Tibial nerve (tissue), 4 donors: Measurements from ENCODE around the gene GBA2. TPM values are rescaled to one million over a fixed set of nuclear protein-coding genes. Genes with fewer than 3 reads are reported as not detected.

Experiments used
- DNase-seq, 2 donors: peaks; one replicate each; pipeline ENCODE4 v3.0.0-alpha.2; 2019; ENCODE audit warnings: low spot score in 2 of 2
- H3K27ac ChIP-seq, 4 donors: fragments of 200-600 bp; sonication (generic) in 3 of 4; one replicate each; pipeline ENCODE4 v1.5.1; 2017 to 2019; ENCODE audit warnings: mild to moderate bottlenecking in 1 of 4
- H3K27me3 ChIP-seq, 2 donors: fragments of 200-600 bp; sonication (generic) in 1 of 2; one replicate each; pipeline versions ENCODE4 v1.5.1 to v1.6.0; 2017 to 2019
- H3K36me3 ChIP-seq, 3 donors: fragments of 200-600 bp; sonication (generic); one replicate each; pipeline ENCODE4 v1.5.1; 2018 to 2019
- H3K4me1 ChIP-seq, 4 donors: fragments of 200-600 bp; sonication (generic) in 3 of 4; one replicate each; pipeline ENCODE4 v1.5.1; 2017 to 2019
- H3K4me3 ChIP-seq, 4 donors: fragments of 200-600 bp; sonication (generic) in 3 of 4; one replicate each; pipeline ENCODE4 v1.5.1; 2017 to 2019; ENCODE audit warnings: mild to moderate bottlenecking in 1 of 4, moderate library complexity in 1 of 4
- H3K9me3 ChIP-seq, 4 donors: fragments of 200-600 bp; sonication (generic) in 3 of 4; one replicate each; pipeline ENCODE4 v1.5.1; 2017 to 2019
- EP300 ChIP-seq, 2 donors: sonication (generic); formaldehyde crosslinking; IDR thresholded peaks; one replicate each; pipeline ENCODE4 v1.6.1; 2017; ENCODE audit warnings: antibody characterized with exemption in 2 of 2, mild to moderate bottlenecking in 1 of 2
- POLR2A ChIP-seq, 2 donors: fragments of 450-650 bp; IDR thresholded peaks; one replicate each; pipeline ENCODE4 v1.6.1; 2017; ENCODE audit warnings: antibody characterized with exemption in 2 of 2, mild to moderate bottlenecking in 2 of 2, moderate library complexity in 2 of 2
- WGBS, 2 donors: methylation state at CpG; one replicate each; pipeline ENCODE4 v1.1.5; 2018; 5-methylcytosine and 5-hydroxymethylcytosine counted together
- total RNA-seq, 4 donors: library from RNA; depleted of rRNA; stranded (reverse); fragments of >200 nt; gene quantifications; one replicate each; pipeline ENCODE4 v1.1.0, GENCODE V29; 2016
- TF ChIP-seq, protein P1 (sequence below), 5 experiments: fragments of 200-600 bp in 3 of 5; fragments of 450-650 bp in 2 of 5; sonication (generic) in 3 of 5; IDR thresholded peaks; one replicate each; pipeline ENCODE4 v1.5.1; 2016 to 2019; ENCODE audit warnings: antibody characterized with exemption in 5 of 5, mild to moderate bottlenecking in 3 of 5, moderate library complexity in 2 of 5

GBA2 gene
- total RNA-seq = 10 to 100 TPM; 63.8 to 92.1 (median 66.1) TPM

DNA sequence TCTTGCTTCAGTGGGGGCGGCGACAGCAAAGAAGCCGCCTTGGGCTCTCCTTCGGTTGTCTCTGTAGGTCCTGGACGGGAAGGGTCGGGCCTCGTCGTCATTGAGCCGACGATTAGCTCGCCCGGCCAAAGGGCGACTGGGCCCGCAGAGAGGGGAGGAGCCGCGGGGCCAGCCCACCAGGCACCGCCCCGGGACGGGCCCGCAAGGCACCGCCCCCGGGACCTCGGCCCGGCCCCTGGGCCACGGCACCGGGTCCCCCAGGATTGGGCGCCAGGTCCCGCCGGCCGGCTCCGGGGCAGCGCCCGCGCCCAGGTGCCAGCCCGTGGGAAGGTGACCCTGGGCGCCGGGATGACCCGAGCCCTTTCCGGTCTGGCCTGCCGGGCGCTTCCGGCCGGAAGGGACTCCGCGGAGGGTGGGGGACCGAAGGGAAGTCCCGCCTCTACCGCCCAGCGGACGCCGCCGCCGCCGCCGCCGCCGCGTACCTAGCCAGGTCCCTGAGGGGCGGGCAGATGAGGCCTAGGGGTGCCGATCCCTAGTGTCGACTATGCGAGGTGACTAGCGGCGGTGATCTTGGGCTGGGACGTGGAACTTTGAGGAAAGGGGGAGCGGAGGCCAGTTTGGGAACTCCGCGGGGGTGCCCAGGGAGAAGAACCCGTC is at the start of gene GBA2, which contains the start of gene RGP1:
Gene GBA2 (minus strand): TSS at position 371 of the 657 bp plus-strand sequence. CDS start 524 bp downstream, outside the sequence.
Gene RGP1 (plus strand): TSS at position 430 of the 657 bp plus-strand sequence. CDS start 469 bp downstream, outside the sequence.
- no peaks in the 10 kb centered on the region for H3K27me3 ChIP-seq
- no peaks in the 10 kb centered on the region for H3K9me3 ChIP-seq
- peak within 1 kb of the TSS; percentile 73 to 97 (median 90) for H3K4me3 ChIP-seq
- WGBS, 2 donors = 0% methylated on average over 4 to 49 of the region's 69 CpGs
- TF ChIP-seq POLR2A (IDR thresholded peaks at IDR 0.05) = peak in 1 of 2 donors; percentile 58
- TF ChIP-seq, protein P1, sequence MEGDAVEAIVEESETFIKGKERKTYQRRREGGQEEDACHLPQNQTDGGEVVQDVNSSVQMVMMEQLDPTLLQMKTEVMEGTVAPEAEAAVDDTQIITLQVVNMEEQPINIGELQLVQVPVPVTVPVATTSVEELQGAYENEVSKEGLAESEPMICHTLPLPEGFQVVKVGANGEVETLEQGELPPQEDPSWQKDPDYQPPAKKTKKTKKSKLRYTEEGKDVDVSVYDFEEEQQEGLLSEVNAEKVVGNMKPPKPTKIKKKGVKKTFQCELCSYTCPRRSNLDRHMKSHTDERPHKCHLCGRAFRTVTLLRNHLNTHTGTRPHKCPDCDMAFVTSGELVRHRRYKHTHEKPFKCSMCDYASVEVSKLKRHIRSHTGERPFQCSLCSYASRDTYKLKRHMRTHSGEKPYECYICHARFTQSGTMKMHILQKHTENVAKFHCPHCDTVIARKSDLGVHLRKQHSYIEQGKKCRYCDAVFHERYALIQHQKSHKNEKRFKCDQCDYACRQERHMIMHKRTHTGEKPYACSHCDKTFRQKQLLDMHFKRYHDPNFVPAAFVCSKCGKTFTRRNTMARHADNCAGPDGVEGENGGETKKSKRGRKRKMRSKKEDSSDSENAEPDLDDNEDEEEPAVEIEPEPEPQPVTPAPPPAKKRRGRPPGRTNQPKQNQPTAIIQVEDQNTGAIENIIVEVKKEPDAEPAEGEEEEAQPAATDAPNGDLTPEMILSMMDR (IDR thresholded peaks at IDR 0.05) = peak in 2 of 5 experiments; percentile 17 to 24
- peak; percentile 32 to 67 for TF ChIP-seq EP300 (IDR thresholded peaks at IDR 0.05)
- H3K36me3 ChIP-seq = peaks cover 0 to 46% (median 37%) of the 10 kb centered on the region in 3 donors
- peak within 1 kb of the TSS; percentile 77 to 94 (median 94) for H3K27ac ChIP-seq
- peak; percentile 48 to 51 for DNase-seq
- peaks cover 0 to 48% (median 36%) of the 10 kb centered on the region in 4 donors for H3K4me1 ChIP-seq

DNA sequence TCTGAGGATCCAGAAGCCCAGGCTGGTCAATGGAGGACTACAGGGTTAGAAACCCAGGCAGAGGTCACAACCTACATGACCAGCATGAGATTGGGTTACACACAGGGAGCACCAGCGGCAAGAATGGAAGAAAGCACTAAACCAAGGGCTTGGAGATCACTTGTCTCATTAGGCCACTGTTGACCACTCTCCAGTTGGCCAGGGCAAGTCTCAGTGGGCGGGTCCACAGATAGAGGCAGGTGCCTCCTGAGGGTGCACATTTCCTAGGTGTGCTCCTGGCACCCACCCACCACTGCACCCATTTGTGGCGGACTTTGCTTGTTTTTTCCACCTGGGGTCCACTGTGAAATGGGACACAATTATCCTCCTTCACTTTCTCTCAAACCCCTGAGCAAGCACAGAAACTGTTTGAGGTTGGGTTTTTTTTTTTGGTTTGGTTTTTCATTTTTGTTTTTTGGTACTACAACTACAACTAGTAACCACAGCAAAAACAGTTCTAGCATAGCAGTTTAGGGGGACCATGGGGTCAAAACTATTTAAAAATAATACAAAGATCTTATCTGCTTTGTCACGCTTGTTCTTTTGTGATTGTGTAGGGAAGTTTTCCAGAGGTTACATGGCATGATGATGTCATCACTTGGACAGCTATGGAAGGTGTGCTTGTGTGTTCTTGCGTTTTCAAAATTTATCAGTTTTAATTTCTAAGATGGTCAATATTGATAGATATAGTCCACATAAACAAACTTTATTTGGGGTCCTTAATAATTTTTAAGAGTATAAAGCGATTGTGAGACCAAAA is 48.5 kb upstream of the GBA2 start:
- no peaks in the 10 kb centered on the region for H3K9me3 ChIP-seq
- peaks cover 0 to 34% (median 0%) of the 10 kb centered on the region in 3 donors for H3K36me3 ChIP-seq
- no peak overlapping the region for H3K27ac ChIP-seq
- H3K27me3 ChIP-seq = no peaks in the 10 kb centered on the region
- 82 to 86% methylated on average over 6 of the region's 6 CpGs for WGBS, 2 donors
- H3K4me3 ChIP-seq = no peak overlapping the region
- peaks cover 0 to 30% (median 14%) of the 10 kb centered on the region in 4 donors for H3K4me1 ChIP-seq
- TF ChIP-seq, protein P1 (IDR thresholded peaks at IDR 0.05) = no peak
- TF ChIP-seq POLR2A (IDR thresholded peaks at IDR 0.05) (no peak), EP300 (IDR thresholded peaks at IDR 0.05) (no peak)
- no peak for DNase-seq

DNA sequence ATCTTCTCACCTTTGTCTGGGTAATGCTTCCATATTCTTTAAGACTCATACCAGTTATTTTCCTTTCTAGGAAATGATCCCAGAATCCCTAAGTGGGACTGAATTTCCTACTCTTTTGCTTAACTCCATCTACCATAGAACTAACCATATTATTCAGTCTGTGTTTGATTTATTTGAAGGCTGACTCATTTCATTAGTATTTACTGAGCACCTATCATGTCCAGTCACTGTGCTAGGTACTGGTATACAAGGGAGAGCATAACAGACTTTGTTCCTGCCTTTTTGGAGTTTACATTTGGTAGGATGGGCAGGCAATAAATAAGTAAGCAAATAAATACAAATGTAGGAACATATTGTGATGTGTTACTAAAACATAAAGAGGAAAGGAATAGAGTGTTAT is 46.7 kb upstream of the GBA2 start:
- Histone ChIP-seq H3K4me1 (peaks cover 0 to 42% (median 23%) of the 10 kb centered on the region in 4 donors), H3K27ac (no peak overlapping the region), H3K4me3 (no peak overlapping the region), H3K27me3 (no peaks in the 10 kb centered on the region), H3K36me3 (peaks cover 0 to 16% (median 0%) of the 10 kb centered on the region in 3 donors), H3K9me3 (no peaks in the 10 kb centered on the region)
- no peak for DNase-seq
- TF ChIP-seq EP300 (IDR thresholded peaks at IDR 0.05) = no peak
- TF ChIP-seq POLR2A (IDR thresholded peaks at IDR 0.05) = no peak
- TF ChIP-seq, protein P1 (IDR thresholded peaks at IDR 0.05) = no peak

DNA sequence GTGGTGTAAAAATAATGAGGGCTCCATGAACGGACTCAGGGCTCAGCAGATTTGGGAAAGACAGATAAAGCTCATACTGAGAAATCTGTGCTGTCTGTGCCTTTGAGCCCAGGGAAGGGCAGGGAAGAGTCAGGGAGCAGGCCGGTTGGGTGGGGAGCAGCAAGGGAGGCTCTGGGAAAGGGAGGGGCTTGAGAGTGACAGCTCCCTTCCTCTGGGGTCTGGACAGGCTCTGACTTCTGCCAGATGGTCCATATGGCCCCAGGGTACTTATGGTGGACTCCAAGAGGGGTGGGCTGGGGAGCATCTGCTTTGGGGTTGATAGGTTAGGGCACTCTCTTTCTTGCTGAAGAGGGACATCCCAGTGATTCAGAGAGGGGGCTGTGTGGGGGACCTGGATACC is 44.4 kb upstream of the GBA2 start:
- TF ChIP-seq POLR2A (IDR thresholded peaks at IDR 0.05) (no peak), EP300 (IDR thresholded peaks at IDR 0.05) (no peak)
- TF ChIP-seq, protein P1 (IDR thresholded peaks at IDR 0.05) = no peak
- WGBS, 2 donors = 44 to 48% methylated on average over 2 of the region's 2 CpGs
- Histone ChIP-seq H3K9me3 (no peaks in the 10 kb centered on the region), H3K36me3 (no peaks in the 10 kb centered on the region), H3K27ac (peak overlapping the region in 2 of 4 donors; percentile 29 to 91), H3K27me3 (no peaks in the 10 kb centered on the region), H3K4me3 (no peak overlapping the region), H3K4me1 (peaks cover 0 to 49% (median 26%) of the 10 kb centered on the region in 4 donors)
- no peak for DNase-seq
